HFFc6 (cell line): ENCODE data around the gene LIPC. TPM values are rescaled to one million over a fixed set of nuclear protein-coding genes. Genes with fewer than 3 reads are reported as not detected.

ENCODE experiments used
- DNase-seq: peaks from one replicate; pipeline ENCODE4 v3.0.0-alpha.2; 2018
- H3K27ac Mint-ChIP-seq: 2 replicates; pipeline ENCODE4 v1.8.0; 2020; ENCODE audit warnings: mild to moderate bottlenecking, mixed read lengths
- H3K27me3 Mint-ChIP-seq: 2 replicates; pipeline ENCODE4 v1.8.0; 2021; ENCODE audit warnings: mild to moderate bottlenecking, moderate library complexity, mixed read lengths; ENCODE audit not compliant: insufficient read depth
- H3K36me3 Mint-ChIP-seq: 2 replicates; pipeline ENCODE4 v1.8.0; 2021; ENCODE audit warnings: low read depth, mixed read lengths
- H3K4me1 Mint-ChIP-seq: 2 replicates; pipeline ENCODE4 v1.8.0; 2020; ENCODE audit warnings: low read depth, mixed read lengths
- H3K4me3 Mint-ChIP-seq: 2 replicates; pipeline ENCODE4 v1.8.0; 2020; ENCODE audit warnings: mild to moderate bottlenecking, moderate library complexity, mixed read lengths
- H3K9me3 Mint-ChIP-seq: 2 replicates; pipeline ENCODE4 v1.8.0; 2020; ENCODE audit warnings: mild to moderate bottlenecking, mixed read lengths
- CTCF ChIP-seq: fragments of 200-600 bp; sonication (generic); IDR thresholded peaks from 2 replicates; pipeline ENCODE4 v1.5.0; 2021; ENCODE audit warnings: antibody characterized with exemption, mild to moderate bottlenecking
- total RNA-seq, 6 experiments: library from RNA; stranded (reverse); fragmentation: NEBNext Ultra II Directional; extraction: Animal tissue kit (Norgen Biotek cat#: 25700); gene quantifications; 2 replicates in 1 of 6; 3 replicates in 5 of 6; pipeline ENCODE4 v1.2.3, GENCODE V29; 2021

LIPC gene
- total RNA-seq, 6 experiments from 2014 or later = not detected

- H3K27me3 Mint-ChIP-seq = peaks cover 5% of the 10 kb centered on the region
- no peak for DNase-seq
- no peaks in the 10 kb centered on the region for H3K36me3 Mint-ChIP-seq
- peak overlapping the region; percentile 55; the same call in 1 of the 2 replicates for H3K27ac Mint-ChIP-seq
- H3K4me1 Mint-ChIP-seq = peaks cover 28% of the 10 kb centered on the region
- TF ChIP-seq CTCF = no peak
- no peaks in the 10 kb centered on the region for H3K9me3 Mint-ChIP-seq
- no peak overlapping the region for H3K4me3 Mint-ChIP-seq
Observed at GRCh38 chr15:58447271-58448010, 15.7 kb downstream of the LIPC start.

GRCh38 chr15:58448331-58448730 is 16.5 kb downstream of the LIPC start:
- no peak overlapping the region for H3K4me3 Mint-ChIP-seq
- peaks cover 2% of the 10 kb centered on the region; the same call in 1 of the 2 replicates for H3K27me3 Mint-ChIP-seq

GRCh38 chr15:58448906-58449305 is 17.1 kb downstream of the LIPC start:
- no peak for TF ChIP-seq CTCF
- Mint-ChIP-seq H3K4me1 (peaks cover 14% of the 10 kb centered on the region), H3K9me3 (no peaks in the 10 kb centered on the region), H3K36me3 (no peaks in the 10 kb centered on the region), H3K4me3 (no peak overlapping the region), H3K27ac (no peak overlapping the region), H3K27me3 (peaks cover 5% of the 10 kb centered on the region)
- DNase-seq = no peak

More at GRCh38 chr15:58448331-58448730, 16.5 kb downstream of the LIPC start:
- TF ChIP-seq CTCF = no peak
- Mint-ChIP-seq H3K36me3 (no peaks in the 10 kb centered on the region), H3K9me3 (no peaks in the 10 kb centered on the region), H3K27ac (no peak overlapping the region), H3K4me1 (peaks cover 20% of the 10 kb centered on the region)
- DNase-seq = no peak

DNA sequence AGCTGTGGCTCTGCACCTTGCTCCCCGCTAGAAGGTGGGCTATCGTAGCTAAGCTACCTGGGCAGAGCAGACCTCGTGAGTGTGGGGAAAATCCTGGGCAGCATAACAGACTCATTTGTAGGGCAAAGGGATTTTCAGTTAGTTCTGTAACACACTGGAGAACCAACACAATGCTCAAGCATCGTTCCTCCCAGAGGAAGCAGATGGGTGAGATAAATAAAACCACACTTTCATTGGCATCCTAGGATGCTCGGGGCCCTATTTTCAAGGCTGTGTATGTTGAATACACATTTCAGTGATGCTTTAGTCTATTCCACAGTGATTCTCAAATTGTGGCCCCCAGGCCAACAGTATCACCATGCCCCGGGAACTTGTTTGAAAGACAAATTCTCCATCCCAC is 20.0 kb downstream of the LIPC start:
- no peaks in the 10 kb centered on the region for H3K36me3 Mint-ChIP-seq
- H3K27ac Mint-ChIP-seq = no peak overlapping the region
- no peaks in the 10 kb centered on the region for H3K9me3 Mint-ChIP-seq
- no peak for DNase-seq
- H3K27me3 Mint-ChIP-seq = peaks cover 6% of the 10 kb centered on the region
- peaks cover 14% of the 10 kb centered on the region for H3K4me1 Mint-ChIP-seq
- no peak overlapping the region for H3K4me3 Mint-ChIP-seq
- TF ChIP-seq CTCF = no peak

GRCh38 chr15:58452775-58453174 is 21.0 kb downstream of the LIPC start:
- H3K4me1 Mint-ChIP-seq = peaks cover 12% of the 10 kb centered on the region
- no peaks in the 10 kb centered on the region for H3K36me3 Mint-ChIP-seq
- no peak for TF ChIP-seq CTCF
- no peak overlapping the region for H3K4me3 Mint-ChIP-seq
- no peaks in the 10 kb centered on the region for H3K9me3 Mint-ChIP-seq
- H3K27ac Mint-ChIP-seq = no peak overlapping the region
- H3K27me3 Mint-ChIP-seq = peaks cover 8% of the 10 kb centered on the region
- DNase-seq = no peak
